ENCODE results near the gene NUTM2E.
"Not testable (repeated sequence)": the region's sequence is repeated elsewhere in the genome, so short reads cannot be mapped to it uniquely, and the experiment has no call there.

NUTM2E gene

DNA sequence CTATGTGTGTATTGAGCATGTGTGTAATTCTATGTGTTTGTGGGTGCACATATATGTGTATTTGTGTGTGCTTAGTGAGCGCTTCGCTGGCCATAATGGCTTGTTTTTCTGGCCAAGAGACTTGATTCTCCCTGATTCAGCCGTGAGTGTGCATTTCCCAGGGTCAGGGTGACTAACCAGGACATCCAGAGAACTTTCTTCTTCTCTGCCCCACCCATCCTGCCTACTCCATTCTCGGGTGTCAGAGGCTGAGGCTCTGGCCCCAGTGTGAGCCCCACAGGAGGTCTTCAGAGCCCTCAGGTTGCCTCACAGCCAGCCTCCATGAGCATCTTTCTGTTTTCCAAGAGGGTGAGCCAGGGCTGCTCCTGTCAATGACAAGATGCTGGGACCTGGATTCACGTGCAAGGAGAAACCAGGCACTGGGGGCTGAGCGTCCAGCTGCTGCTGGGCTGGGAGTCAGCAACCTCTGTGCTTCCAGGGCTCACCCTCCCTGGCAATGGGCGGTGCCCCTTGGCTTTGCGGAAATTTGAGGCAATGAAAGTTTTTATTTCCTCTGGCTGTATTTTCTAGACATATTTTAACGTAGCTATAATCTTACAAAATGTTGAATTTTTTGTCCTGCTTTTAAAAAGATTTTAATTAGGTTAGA is 40.5 kb downstream of the NUTM2E start:
- not testable (repeated sequence) for DNase-seq (ENCODE audit: low spot score)

DNA sequence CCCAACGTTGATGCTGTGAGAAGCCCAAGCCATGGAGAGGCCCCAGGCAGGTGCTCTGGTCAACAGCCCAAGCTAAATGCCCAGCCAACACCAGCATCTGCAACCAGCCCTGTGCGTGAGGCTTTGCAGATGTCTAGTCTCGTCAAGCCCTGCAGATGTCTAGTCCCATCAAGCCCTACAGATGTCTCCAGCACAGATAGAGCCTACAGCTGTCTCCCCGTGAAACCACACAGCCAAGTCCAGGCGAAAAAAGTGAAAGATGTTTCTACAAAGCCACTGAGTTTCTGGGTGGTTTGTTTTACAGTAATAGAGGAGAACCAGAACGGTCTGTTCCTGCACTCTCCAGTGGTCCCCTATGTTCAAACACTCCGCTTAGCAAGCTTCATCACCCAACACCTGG is 41.5 kb downstream of the NUTM2E start:
- not testable (repeated sequence) for DNase-seq (ENCODE audit: low spot score)

DNA sequence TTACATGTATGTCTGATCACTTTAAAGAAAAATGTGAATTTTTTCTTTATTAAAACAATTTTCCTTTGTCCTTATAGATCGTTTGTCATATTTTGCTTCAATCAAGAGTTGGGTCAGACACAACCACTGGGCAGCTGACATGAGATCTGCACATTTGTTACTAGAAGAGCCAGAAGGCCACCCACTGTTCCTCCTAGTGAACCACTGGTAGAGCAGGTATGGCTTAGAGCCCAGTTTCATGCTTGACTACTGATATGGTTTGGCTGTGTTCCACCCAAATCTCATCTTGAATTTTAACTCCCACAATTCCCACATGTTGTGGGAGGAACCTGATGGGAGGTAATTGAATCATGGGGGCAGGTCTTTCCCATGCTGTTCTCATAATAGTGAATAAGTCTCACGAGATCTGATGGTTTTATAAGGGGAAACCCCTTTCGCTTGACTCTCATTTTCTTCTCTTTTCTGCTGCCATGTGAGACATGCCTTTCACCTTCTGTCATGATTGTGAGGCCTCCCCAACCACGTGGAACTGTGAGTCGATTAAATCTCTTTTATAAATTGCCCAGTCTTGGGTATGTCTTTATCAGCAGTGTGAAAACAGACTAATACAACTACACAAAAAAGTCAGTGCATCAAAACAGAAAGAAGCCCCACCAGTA is 43.0 kb downstream of the NUTM2E start:
- DNase-seq (ENCODE audit: low spot score) = not testable (repeated sequence)

DNA sequence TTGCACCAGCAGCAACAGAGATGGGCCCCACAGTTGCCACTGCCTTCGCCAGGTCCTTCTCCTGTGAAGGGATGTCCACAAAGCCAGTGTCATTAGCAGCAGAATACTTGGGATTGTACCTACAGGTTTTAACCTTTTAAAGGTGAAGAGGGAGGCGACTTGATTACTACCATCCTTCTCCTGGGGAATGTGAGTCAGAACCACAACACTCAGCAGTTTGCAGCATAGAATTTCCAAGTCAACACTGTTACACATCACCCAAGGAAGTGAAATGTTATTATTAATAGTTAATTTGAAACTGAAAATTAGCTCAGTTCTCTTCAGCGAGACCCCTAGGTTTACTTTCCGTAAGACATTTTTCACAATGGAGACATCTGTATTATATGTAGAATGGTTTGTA is 45.2 kb downstream of the NUTM2E start:
- not testable (repeated sequence) for DNase-seq (ENCODE audit: low spot score)
